Central memory CD4-positive, alpha-beta T cell (primary cell): ENCODE measurements around the gene TPCN2.

ENCODE experiments used
- DNase-seq: peaks from one replicate; pipeline ENCODE4 v3.0.0; 2022

TPCN2 gene

GRCh38 chr11:69010964-69011623 lies 37.6 kb upstream of the TPCN2 start:
- DNase-seq = peak; percentile 19

- DNase-seq = no peak
These were observed 37.1 kb upstream of the TPCN2 start for GRCh38 chr11:69011624-69012091.

- no peak for DNase-seq
These were observed 36.4 kb upstream of the TPCN2 start for GRCh38 chr11:69012092-69013008.

GRCh38 chr11:69013009-69013951 lies 35.5 kb upstream of the TPCN2 start, which contains the start of gene MRGPRF:
Gene MRGPRF (minus strand): TSS chr11:69013246. CDS start chr11:69009901, 3,345 bp downstream.
- DNase-seq = no peak

GRCh38 chr11:69014084-69014851 lies 34.5 kb upstream of the TPCN2 start:
- DNase-seq = no peak

- DNase-seq = no peak
These were observed 33.7 kb upstream of the TPCN2 start for GRCh38 chr11:69014898-69015549.

- DNase-seq = no peak
These were observed 30.8 kb upstream of the TPCN2 start for GRCh38 chr11:69017951-69018350.

GRCh38 chr11:69018924-69019323 lies 29.8 kb upstream of the TPCN2 start:
- DNase-seq = no peak

GRCh38 chr11:69022260-69022659 lies 26.5 kb upstream of the TPCN2 start:
- DNase-seq = no peak

GRCh38 chr11:69024509-69024908 lies 24.2 kb upstream of the TPCN2 start:
- no peak for DNase-seq

GRCh38 chr11:69027704-69028372 lies 20.9 kb upstream of the TPCN2 start:
- DNase-seq = no peak

- no peak for DNase-seq
These were observed 18.4 kb upstream of the TPCN2 start for GRCh38 chr11:69030301-69030700.

- DNase-seq = no peak
These were observed 15.9 kb upstream of the TPCN2 start for GRCh38 chr11:69032833-69033232.

GRCh38 chr11:69033431-69033830 lies 15.3 kb upstream of the TPCN2 start:
- DNase-seq = no peak

- DNase-seq = no peak
These were observed 14.4 kb upstream of the TPCN2 start for GRCh38 chr11:69034123-69034867.

- DNase-seq = no peak
These were observed 13.4 kb upstream of the TPCN2 start for GRCh38 chr11:69035150-69035945.

GRCh38 chr11:69035946-69036340 lies 12.8 kb upstream of the TPCN2 start:
- no peak for DNase-seq

- DNase-seq = no peak
These were observed 11.7 kb upstream of the TPCN2 start for GRCh38 chr11:69037074-69037473.

- DNase-seq = no peak
These were observed 11.2 kb upstream of the TPCN2 start for GRCh38 chr11:69037544-69037943.
